ENCODE data around the gene CENPH.

The CENPH gene

DNA sequence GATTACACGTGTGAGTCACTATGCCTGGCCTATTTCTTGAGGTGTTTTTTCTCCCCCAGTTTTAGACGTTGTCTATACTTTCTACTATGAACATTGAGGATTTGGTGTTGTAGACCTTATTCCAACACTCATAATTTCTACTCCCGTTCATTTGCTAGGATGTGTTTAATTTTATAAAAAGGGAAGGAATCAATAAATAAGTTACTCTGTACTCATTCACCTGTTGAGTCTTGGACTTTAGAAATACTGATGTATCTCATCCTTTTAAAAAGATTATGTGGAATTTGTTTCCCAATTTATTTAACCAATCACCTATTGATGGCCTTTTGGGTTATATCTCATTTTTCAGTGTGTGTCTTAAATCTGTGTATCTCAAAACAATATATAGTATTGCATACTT lies 48.5 kb downstream of the CENPH start:
- peaks cover 31% of the 10 kb centered on the region for H3K4me1 Mint-ChIP-seq
- H3K4me3 Mint-ChIP-seq, result peak overlapping the region; percentile 77 to 87 (median 80)
- peaks cover 8% of the 10 kb centered on the region for H3K9me3 Mint-ChIP-seq
- H3K27ac Mint-ChIP-seq, result no peak overlapping the region
- H3K36me3 Mint-ChIP-seq (ENCODE audit: low read depth), result peaks cover 50% of the 10 kb centered on the region
- no peaks in the 10 kb centered on the region for H3K27me3 Mint-ChIP-seq (ENCODE audit: low read depth)
- TF ChIP-seq, protein P1, sequence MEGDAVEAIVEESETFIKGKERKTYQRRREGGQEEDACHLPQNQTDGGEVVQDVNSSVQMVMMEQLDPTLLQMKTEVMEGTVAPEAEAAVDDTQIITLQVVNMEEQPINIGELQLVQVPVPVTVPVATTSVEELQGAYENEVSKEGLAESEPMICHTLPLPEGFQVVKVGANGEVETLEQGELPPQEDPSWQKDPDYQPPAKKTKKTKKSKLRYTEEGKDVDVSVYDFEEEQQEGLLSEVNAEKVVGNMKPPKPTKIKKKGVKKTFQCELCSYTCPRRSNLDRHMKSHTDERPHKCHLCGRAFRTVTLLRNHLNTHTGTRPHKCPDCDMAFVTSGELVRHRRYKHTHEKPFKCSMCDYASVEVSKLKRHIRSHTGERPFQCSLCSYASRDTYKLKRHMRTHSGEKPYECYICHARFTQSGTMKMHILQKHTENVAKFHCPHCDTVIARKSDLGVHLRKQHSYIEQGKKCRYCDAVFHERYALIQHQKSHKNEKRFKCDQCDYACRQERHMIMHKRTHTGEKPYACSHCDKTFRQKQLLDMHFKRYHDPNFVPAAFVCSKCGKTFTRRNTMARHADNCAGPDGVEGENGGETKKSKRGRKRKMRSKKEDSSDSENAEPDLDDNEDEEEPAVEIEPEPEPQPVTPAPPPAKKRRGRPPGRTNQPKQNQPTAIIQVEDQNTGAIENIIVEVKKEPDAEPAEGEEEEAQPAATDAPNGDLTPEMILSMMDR (IDR thresholded peaks at IDR 0.05; ENCODE audit: unreplicated experiment in 3 of 3), result no peak

DNA sequence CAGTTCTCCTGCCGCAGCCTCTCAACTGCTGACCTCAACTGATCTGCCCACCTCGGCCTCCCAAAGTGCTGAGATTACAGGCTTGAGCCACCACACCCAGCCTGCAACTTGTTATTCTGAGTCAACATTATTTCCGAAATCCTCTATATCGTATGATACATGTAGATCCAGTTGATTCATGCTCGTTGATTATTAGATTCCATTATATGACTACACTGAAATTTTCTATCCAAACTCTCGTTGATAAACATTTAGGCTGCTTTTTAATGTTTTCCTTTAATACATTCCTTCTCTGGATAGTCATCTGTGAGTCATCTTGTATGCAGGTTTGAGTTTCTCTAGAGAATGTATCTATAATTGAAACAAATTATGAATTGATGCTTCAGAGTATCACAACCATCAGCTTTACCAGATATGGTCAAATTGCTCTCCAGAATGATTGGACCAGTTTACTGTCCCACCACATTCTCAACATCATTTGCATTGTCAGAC lies 49.4 kb downstream of the CENPH start:
- Mint-ChIP-seq H3K4me1 (peaks cover 30% of the 10 kb centered on the region), H3K27ac (no peak overlapping the region), H3K4me3 (peak overlapping the region; percentile 13 to 66 (median 58)), H3K9me3 (peaks cover 11% of the 10 kb centered on the region), H3K36me3 (ENCODE audit: low read depth) (peaks cover 58% of the 10 kb centered on the region), H3K27me3 (ENCODE audit: low read depth) (no peaks in the 10 kb centered on the region)
- TF ChIP-seq, protein P1 (IDR thresholded peaks at IDR 0.05; ENCODE audit: unreplicated experiment in 3 of 3), result no peak

DNA sequence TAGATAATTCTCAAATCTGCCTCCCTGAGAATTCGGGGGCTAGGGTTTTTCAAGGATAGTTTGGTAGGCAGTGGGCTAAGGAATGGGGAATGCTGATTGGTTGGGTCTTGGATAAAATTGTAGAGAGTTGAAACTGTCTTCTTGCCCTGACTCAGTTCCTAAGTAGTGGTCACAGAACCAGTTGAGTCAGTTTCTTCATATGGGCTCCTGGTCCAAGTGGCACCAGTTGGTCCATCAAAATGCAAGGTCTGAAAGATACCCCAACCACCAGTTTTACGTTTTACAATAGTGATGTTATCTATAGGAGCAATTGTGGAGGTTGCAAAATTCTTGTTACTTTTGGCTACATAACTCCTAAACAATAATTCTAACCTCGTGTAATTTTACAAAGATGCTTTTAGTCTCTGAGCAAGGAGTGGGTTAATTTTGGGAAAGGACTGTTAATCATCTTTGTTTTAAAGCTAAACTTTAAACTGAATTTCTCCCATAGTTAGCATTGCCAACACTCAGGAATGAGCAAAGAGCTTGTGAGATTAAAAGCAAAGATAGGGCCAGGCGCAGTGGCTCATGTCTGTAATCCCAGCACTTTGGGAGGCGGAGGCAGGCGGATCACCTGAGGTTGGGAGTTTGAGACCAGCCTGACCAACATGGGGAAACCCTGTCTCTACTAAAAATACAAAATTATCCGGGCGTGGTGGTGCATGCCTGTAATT lies 53.0 kb downstream of the CENPH start:
- no peak overlapping the region for H3K4me3 Mint-ChIP-seq
- TF ChIP-seq, protein P1 (IDR thresholded peaks at IDR 0.05; ENCODE audit: unreplicated experiment in 3 of 3), result no peak
- H3K27ac Mint-ChIP-seq, result no peak overlapping the region
- no peaks in the 10 kb centered on the region for H3K27me3 Mint-ChIP-seq (ENCODE audit: low read depth)
- H3K36me3 Mint-ChIP-seq (ENCODE audit: low read depth), result peaks cover 84% of the 10 kb centered on the region
- H3K4me1 Mint-ChIP-seq, result peaks cover 7% of the 10 kb centered on the region
- H3K9me3 Mint-ChIP-seq, result peaks cover 35% of the 10 kb centered on the region

DNA sequence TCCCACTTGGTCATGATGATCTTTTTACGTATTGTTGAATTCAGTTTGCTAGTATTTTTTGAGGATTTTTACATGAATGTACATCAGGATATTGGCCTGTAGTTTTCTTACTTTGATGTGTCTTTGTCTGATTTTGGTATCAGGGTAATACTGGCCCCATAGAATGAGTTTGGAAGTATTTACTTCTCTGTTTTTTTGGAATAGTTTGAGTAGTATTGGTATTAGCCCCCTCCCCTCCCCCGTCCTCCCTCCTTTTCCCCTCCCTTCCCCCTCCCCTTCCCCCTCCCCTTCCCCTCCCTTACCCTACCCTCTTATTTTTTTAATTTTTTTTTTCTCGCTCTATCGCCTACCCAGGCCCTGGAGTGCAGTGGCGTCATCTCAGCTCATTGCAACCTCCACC lies 55.6 kb downstream of the CENPH start:
- no peak overlapping the region for H3K27ac Mint-ChIP-seq
- no peaks in the 10 kb centered on the region for H3K4me1 Mint-ChIP-seq
- H3K36me3 Mint-ChIP-seq (ENCODE audit: low read depth), result peaks cover 85% of the 10 kb centered on the region

DNA sequence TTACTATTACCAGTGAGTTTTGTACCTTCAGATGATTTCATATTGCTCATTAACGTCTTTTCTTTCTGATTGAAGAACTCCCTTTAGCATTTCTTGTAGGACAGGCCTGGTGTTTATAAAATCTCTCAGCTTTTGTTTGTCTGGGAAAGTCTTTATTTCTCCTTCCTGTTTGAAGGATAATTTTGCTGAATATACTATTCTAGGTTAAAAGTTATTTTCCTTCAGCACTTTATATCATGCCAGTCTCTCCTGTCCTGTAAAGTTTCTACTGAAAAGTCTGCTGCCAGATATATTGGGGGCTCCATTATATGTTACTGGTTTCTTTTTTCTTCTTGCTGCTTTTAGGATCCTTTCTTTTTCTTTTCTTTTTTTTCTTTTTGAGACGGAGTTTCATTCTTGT lies 58.6 kb downstream of the CENPH start:
- Mint-ChIP-seq H3K4me1 (no peaks in the 10 kb centered on the region), H3K9me3 (peaks cover 39% of the 10 kb centered on the region), H3K27ac (no peak overlapping the region), H3K36me3 (ENCODE audit: low read depth) (peaks cover 58% of the 10 kb centered on the region), H3K27me3 (ENCODE audit: low read depth) (no peaks in the 10 kb centered on the region), H3K4me3 (no peak overlapping the region)
- TF ChIP-seq, protein P1 (IDR thresholded peaks at IDR 0.05; ENCODE audit: unreplicated experiment in 3 of 3), result no peak

More for the DNA sequence above, 55.6 kb downstream of the CENPH start:
- Mint-ChIP-seq H3K4me3 (no peak overlapping the region), H3K27me3 (ENCODE audit: low read depth) (no peaks in the 10 kb centered on the region), H3K9me3 (peaks cover 47% of the 10 kb centered on the region)
- TF ChIP-seq, protein P1 (IDR thresholded peaks at IDR 0.05; ENCODE audit: unreplicated experiment in 3 of 3), result no peak

DNA sequence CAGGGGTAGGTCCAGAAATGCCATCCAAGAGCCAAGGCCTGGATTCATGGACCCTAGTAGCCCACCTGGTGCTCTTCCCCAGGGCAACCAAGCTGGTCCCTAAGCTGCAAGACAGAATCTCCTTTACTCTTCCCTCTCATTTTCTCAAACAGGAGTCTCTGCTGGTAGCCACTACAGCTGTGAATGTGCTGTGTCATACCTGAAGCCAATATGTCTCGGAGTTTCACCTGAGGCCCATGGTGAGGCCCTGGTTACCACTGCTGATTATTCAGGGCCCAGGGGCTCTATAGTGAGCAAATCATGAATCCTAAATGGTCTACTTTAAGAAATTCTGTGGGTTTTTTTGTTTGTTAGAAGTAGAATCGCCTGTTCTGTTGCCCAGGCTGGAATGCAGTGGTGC lies 61.2 kb downstream of the CENPH start:
- Mint-ChIP-seq H3K36me3 (ENCODE audit: low read depth) (peaks cover 43% of the 10 kb centered on the region), H3K27me3 (ENCODE audit: low read depth) (no peaks in the 10 kb centered on the region), H3K27ac (no peak overlapping the region), H3K9me3 (peaks cover 28% of the 10 kb centered on the region), H3K4me3 (no peak overlapping the region), H3K4me1 (no peaks in the 10 kb centered on the region)
- TF ChIP-seq, protein P1 (IDR thresholded peaks at IDR 0.05; ENCODE audit: unreplicated experiment in 3 of 3), result no peak
